ENCODE measurements around the gene BCKDK.

- TF ChIP-seq CTCF (IDR thresholded peaks at IDR 0.05; ENCODE audit: low read depth, low read length) = no peak
- no peak for TF ChIP-seq POLR2A (IDR thresholded peaks at IDR 0.05; ENCODE audit: extremely low read depth, insufficient read length)
- TF ChIP-seq MAX (IDR thresholded peaks at IDR 0.05; ENCODE audit: low read depth, low read length) = no peak
- TF ChIP-seq MYC (IDR thresholded peaks at IDR 0.05; ENCODE audit: low read depth, low read length) = no peak
Measured at GRCh38 chr16:31136287-31136662, 28.1 kb downstream of the BCKDK start.
